ENCODE results near the gene SPACA4.

- TF ChIP-seq RAD21 (conservative IDR thresholded peaks at IDR 0.05 in 1 of 2, IDR thresholded peaks at IDR 0.05 in 1 of 2) (no peak), CTCF (IDR thresholded peaks at IDR 0.05) (no peak), PHF8 (IDR thresholded peaks at IDR 0.05; ENCODE audit: borderline replicate concordance, low read depth) (no peak), NR3C1 (IDR thresholded peaks at IDR 0.05) (no peak), EP300 (IDR thresholded peaks at IDR 0.05) (no peak), NFE2L2 (conservative IDR thresholded peaks at IDR 0.05; ENCODE audit: low read length) (no peak), KDM1A (IDR thresholded peaks at IDR 0.05; ENCODE audit: low read depth) (no peak), CHD4 (IDR thresholded peaks at IDR 0.05; ENCODE audit: borderline replicate concordance) (no peak), MAFK (IDR thresholded peaks at IDR 0.05; ENCODE audit: partially characterized antibody) (no peak), FOSL2 (IDR thresholded peaks at IDR 0.05) (no peak), FOSL2 (CRISPR knock-in tag; IDR thresholded peaks at IDR 0.05) (no peak)
Observed at GRCh38 chr19:48595171-48595570, 11.4 kb upstream of the SPACA4 start.

All from A549 (cell line).